GM12873 (cell line): ENCODE data around the gene SYNJ2BP.

ENCODE experiments used
- TF ChIP-seq, protein P1 (sequence below): IDR thresholded peaks from 2 replicates; pipeline ENCODE4 v1.5.1; 2012; ENCODE audit warnings: low read depth, mild to moderate bottlenecking, moderate library complexity, low read length, control low read depth; ENCODE audit not compliant: insufficient read depth; ENCODE audit errors: missing control alignments

Gene SYNJ2BP, protein sequence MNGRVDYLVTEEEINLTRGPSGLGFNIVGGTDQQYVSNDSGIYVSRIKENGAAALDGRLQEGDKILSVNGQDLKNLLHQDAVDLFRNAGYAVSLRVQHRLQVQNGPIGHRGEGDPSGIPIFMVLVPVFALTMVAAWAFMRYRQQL

GRCh38 chr14:70416725-70417349, at the start of gene SYNJ2BP:
SYNJ2BP (minus strand) TSS chr14:70417090; CDS start chr14:70416963, 127 bp downstream.
- TF ChIP-seq, protein P1, sequence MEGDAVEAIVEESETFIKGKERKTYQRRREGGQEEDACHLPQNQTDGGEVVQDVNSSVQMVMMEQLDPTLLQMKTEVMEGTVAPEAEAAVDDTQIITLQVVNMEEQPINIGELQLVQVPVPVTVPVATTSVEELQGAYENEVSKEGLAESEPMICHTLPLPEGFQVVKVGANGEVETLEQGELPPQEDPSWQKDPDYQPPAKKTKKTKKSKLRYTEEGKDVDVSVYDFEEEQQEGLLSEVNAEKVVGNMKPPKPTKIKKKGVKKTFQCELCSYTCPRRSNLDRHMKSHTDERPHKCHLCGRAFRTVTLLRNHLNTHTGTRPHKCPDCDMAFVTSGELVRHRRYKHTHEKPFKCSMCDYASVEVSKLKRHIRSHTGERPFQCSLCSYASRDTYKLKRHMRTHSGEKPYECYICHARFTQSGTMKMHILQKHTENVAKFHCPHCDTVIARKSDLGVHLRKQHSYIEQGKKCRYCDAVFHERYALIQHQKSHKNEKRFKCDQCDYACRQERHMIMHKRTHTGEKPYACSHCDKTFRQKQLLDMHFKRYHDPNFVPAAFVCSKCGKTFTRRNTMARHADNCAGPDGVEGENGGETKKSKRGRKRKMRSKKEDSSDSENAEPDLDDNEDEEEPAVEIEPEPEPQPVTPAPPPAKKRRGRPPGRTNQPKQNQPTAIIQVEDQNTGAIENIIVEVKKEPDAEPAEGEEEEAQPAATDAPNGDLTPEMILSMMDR, result no peak

GRCh38 chr14:70454731-70455130, 37.8 kb upstream of the SYNJ2BP start:
- TF ChIP-seq, protein P1, result no peak

- TF ChIP-seq, protein P1, result no peak
Measured at GRCh38 chr14:70451874-70452273, 35.0 kb upstream of the SYNJ2BP start, which contains the start of gene ADAM21. ADAM21 (plus strand) TSS chr14:70452174; CDS start chr14:70457500, 5,326 bp downstream.

GRCh38 chr14:70448633-70449340, 31.9 kb upstream of the SYNJ2BP start:
- TF ChIP-seq, protein P1, result no peak

GRCh38 chr14:70442750-70443149, 25.9 kb upstream of the SYNJ2BP start:
- TF ChIP-seq, protein P1, result no peak

DNA sequence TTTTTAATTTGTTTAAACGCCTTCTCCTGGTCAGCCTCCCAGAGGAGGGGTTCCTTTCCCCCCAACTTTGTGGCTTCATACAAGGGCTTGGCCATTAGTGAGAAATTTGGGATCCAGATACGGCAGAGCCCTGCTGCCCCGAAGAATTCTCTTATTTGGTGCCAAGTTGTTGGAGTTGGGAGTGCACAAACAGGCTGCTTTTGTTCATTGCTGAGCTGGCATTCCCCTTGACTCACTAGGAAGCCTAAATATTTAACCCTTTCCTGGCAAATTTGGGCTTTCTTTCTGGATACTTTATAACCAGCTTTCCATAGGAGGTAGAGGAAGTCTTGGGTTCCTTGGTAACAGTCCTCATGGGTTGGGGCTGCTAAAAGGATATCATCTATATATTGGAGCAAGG, 24.8 kb upstream of the SYNJ2BP start:
- TF ChIP-seq, protein P1, result no peak

GRCh38 chr14:70436867-70437266, 20.0 kb upstream of the SYNJ2BP start:
- TF ChIP-seq, protein P1, result no peak
